GM12875 (cell line): ENCODE measurements around the gene HDAC11.
"Not testable (repeated sequence)": the region's sequence is repeated elsewhere in the genome, so short reads cannot be mapped to it uniquely, and the experiment has no call there.

Source experiments
- H3K4me3 ChIP-seq: one replicate; pipeline ENCODE4 v1.5.1; 2011; ENCODE audit warnings: low read depth, low read length, control low read depth
- TF ChIP-seq, protein P1 (sequence below): IDR thresholded peaks from 2 replicates; pipeline ENCODE4 v1.5.1; 2011; ENCODE audit warnings: low read depth, mild to moderate bottlenecking, control low read depth, inconsistent platforms, low read length, moderate library complexity, borderline replicate concordance; ENCODE audit not compliant: insufficient read depth

The HDAC11 gene

DNA sequence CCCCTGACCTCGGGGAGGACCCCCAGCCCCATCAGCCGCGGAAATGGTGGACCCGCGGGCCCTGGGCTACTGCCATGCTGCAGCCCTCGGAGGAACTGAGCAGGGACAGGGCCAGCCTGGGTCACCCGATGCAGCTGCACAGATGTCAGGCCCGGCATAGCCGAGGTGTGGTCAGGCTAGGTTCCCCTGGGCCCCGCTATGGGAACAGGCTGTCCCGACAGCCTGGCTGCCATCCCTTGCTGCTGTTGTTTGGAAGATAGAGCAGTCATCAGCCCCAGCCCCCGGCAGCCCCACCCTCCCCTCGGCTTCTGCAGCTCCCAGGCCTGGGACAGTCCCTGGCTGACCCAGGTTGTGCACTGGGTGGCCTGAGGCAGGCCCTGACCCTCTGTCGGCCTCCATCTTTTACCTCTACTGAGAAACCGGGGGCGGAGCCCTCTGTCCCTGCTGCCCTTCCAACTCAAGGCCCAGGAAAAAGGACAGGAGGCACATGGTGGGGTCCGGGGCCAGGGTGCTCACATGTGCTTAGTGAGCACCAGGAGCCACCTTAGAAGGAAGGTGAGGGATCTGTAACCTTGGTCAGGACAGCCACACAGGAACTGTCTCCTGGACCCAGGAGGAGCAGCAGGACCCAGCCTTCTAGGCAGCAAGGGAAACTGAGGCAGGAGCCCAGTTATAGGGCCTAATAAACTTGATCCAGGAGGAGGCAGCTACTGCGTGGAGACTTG, 37.3 kb downstream of the HDAC11 start:
- TF ChIP-seq, protein P1, sequence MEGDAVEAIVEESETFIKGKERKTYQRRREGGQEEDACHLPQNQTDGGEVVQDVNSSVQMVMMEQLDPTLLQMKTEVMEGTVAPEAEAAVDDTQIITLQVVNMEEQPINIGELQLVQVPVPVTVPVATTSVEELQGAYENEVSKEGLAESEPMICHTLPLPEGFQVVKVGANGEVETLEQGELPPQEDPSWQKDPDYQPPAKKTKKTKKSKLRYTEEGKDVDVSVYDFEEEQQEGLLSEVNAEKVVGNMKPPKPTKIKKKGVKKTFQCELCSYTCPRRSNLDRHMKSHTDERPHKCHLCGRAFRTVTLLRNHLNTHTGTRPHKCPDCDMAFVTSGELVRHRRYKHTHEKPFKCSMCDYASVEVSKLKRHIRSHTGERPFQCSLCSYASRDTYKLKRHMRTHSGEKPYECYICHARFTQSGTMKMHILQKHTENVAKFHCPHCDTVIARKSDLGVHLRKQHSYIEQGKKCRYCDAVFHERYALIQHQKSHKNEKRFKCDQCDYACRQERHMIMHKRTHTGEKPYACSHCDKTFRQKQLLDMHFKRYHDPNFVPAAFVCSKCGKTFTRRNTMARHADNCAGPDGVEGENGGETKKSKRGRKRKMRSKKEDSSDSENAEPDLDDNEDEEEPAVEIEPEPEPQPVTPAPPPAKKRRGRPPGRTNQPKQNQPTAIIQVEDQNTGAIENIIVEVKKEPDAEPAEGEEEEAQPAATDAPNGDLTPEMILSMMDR: no peak
- no peak overlapping the region for H3K4me3 ChIP-seq

DNA sequence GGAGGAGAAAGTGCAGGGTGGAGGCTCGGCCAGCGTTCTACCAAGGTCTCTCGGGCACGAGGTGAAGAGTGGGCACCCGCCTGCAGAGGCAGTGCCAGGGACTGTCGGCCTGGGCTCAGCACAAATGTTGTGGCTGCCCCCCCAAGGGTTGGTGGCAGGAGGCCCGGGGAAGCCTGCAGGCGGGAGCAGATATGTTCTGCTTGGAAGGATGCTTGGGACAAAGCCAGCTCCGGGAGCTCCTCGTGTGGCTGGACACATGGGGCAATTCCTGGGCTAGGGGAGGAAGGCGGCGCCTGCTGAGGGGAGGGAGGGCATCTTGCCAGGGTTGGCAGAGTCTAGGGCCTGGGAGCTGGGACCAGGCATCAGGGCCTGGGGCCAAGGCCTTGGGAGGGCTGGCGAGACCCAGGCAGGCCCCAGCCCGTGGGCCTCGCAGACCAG, 38.4 kb downstream of the HDAC11 start:
- TF ChIP-seq, protein P1: no peak
- no peak overlapping the region for H3K4me3 ChIP-seq

DNA sequence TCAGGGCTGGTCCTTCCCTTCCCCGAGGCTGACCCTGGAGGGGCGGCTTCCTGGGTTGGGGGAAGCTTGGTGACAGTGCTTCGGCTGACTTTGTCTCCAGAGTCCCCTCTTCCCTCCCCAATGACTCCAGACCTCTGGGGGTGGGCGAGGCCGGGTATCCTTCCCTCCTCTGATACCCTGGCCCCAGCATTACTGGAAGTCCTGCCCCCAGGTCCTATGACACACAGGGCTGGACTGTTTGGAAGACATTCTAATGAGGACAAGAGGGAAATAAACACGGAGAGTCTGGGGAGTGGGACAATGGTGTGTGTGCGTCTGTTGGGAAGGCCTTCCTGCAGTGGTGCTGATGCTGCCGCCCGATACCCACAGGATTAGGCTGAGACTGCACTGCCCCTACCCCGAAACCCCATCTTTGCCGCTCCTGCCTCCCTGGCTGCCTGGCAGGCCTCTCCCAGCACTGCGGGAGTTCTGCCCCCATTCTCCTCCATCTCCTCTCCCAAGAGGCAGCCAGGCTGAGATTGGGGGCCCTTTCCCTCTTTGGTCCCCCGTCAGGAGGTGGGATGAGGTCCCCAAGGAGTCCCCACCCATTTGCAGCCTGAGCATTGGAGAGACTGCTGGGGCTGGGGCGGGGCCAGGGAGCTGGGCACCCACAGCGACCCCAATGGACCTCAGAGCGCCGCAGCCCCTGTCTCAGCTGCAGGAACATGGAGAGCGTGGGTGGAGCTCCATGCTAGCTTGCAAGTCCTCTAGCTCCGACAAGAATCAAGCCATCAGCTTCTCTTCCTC, 39.1 kb downstream of the HDAC11 start:
- no peak overlapping the region for H3K4me3 ChIP-seq
- TF ChIP-seq, protein P1: no peak

DNA sequence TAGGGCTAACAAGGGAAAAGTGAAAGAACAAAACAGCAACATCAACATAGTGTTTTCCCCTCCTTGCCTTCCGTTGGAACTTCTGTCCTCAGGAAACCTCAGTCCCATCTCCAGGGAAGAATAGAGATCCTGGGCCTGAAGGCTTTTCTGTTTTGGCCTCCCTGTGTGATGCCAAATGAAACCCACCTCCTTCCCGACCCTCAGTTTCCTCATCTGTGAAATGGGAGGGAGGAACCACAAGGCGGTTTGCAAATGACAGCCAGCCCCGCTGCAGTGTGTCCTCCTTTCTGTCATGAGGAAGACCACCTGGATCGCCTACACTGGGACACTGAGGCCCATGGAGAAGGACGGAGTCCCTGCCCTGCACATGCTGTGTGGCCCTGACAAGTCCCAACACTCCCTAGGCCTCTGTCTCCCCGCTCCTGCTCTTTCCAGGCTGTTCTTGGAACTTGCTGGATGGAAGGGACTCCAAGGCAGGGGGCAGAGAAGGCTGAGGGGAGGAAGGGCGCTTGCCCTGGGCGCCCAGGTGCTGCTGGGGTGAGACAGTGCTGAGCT, 40.3 kb downstream of the HDAC11 start:
- TF ChIP-seq, protein P1: no peak
- H3K4me3 ChIP-seq: no peak overlapping the region

DNA sequence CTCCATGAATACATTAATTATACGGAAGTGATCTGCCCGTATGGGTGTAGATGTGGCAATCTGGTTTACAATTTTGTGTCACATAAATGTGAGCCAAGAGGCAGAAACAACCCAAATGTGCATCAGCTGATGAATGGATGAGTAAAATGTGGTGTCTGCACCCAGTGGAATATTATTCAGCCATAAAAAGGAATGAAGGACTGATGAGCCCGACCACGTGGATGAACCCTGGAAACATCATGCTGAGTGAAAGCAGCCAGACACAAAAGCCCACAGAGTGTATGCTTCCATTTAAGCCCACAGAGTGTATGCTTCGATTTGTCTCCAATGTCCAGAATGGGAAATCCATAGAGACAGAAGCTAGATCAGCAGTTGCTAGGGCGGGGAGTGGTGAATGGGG, 41.2 kb downstream of the HDAC11 start:
- H3K4me3 ChIP-seq: no peak overlapping the region
- TF ChIP-seq, protein P1: no peak

DNA sequence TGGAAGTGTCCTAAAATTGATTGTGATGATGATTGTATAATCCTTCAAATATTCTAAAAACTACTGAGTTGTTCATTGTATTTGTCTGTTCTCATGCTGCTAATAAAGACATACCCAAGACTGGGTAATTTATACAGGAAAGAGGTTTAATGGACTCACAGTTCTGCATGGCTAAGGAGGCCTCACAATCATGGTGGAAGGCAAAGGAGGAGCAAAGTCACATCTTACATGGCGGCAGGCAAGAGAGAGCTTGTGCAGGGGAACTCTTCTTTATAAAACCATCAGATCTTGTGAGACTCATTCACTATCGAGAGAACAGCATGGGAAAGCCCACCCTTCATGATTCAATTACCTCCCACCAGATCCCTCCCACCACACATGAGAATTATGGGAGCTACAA, 41.6 kb downstream of the HDAC11 start:
- H3K4me3 ChIP-seq: not testable (repeated sequence)

DNA sequence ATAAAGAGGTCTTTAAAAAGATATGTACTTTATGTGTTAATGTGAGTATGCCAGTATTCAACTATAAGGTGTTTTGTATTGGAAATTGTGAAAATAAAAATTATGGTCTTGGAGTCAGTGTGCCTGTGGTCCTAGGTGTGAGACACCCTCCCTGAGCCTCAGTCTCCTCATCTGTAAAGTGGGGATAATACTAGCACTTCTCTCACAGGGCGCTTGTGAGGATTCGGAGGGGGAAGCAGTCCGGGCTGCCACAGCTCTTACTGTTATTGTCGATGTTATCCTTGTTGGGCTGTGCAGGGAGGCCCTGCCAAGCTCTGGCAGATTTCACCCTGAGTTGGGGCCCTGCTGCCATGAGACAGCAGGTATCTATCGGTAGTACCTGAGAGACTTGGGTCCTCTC, 42.1 kb downstream of the HDAC11 start:
- TF ChIP-seq, protein P1: no peak
- no peak overlapping the region for H3K4me3 ChIP-seq
